ENCODE results near the gene POC1A.
A peak's percentile ranks its signal among the peaks of the same experiment; 100 is the strongest.

POC1A gene

GRCh38 chr3:52059781-52060180 is 94.4 kb downstream of the POC1A start:
- Histone ChIP-seq H3K4me2 (ENCODE audit: low read length) (no peak overlapping the region), H3K9me3 (ENCODE audit: control insufficient read depth, insufficient read depth, low read length) (no peaks in the 10 kb centered on the region), H3K4me1 (ENCODE audit: control insufficient read depth, low read length) (peaks cover 22% of the 10 kb centered on the region), H3K27ac (ENCODE audit: low read depth, low read length) (no peak overlapping the region), H3K36me3 (ENCODE audit: control insufficient read depth, low read length) (no peaks in the 10 kb centered on the region; the same call in 1 of the 2 replicates), H3K4me3 (ENCODE audit: low read length) (no peak overlapping the region), H3K27me3 (ENCODE audit: control insufficient read depth, low read length) (no peaks in the 10 kb centered on the region), H3K79me2 (ENCODE audit: control insufficient read depth, low read length) (peaks cover 17% of the 10 kb centered on the region), H4K20me1 (ENCODE audit: control insufficient read depth, insufficient read depth, low read depth, low read length) (no peaks in the 10 kb centered on the region), H3F3A (ENCODE audit: control insufficient read depth, insufficient read depth) (no peaks in the 10 kb centered on the region), H3K9me2 (replicated peaks; ENCODE audit: control insufficient read depth, low read length) (no peaks in the 10 kb centered on the region)
- TF ChIP-seq, protein P1, sequence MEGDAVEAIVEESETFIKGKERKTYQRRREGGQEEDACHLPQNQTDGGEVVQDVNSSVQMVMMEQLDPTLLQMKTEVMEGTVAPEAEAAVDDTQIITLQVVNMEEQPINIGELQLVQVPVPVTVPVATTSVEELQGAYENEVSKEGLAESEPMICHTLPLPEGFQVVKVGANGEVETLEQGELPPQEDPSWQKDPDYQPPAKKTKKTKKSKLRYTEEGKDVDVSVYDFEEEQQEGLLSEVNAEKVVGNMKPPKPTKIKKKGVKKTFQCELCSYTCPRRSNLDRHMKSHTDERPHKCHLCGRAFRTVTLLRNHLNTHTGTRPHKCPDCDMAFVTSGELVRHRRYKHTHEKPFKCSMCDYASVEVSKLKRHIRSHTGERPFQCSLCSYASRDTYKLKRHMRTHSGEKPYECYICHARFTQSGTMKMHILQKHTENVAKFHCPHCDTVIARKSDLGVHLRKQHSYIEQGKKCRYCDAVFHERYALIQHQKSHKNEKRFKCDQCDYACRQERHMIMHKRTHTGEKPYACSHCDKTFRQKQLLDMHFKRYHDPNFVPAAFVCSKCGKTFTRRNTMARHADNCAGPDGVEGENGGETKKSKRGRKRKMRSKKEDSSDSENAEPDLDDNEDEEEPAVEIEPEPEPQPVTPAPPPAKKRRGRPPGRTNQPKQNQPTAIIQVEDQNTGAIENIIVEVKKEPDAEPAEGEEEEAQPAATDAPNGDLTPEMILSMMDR (IDR thresholded peaks at IDR 0.05; ENCODE audit: low read depth, low read length, poor library complexity, severe bottlenecking): no peak

DNA sequence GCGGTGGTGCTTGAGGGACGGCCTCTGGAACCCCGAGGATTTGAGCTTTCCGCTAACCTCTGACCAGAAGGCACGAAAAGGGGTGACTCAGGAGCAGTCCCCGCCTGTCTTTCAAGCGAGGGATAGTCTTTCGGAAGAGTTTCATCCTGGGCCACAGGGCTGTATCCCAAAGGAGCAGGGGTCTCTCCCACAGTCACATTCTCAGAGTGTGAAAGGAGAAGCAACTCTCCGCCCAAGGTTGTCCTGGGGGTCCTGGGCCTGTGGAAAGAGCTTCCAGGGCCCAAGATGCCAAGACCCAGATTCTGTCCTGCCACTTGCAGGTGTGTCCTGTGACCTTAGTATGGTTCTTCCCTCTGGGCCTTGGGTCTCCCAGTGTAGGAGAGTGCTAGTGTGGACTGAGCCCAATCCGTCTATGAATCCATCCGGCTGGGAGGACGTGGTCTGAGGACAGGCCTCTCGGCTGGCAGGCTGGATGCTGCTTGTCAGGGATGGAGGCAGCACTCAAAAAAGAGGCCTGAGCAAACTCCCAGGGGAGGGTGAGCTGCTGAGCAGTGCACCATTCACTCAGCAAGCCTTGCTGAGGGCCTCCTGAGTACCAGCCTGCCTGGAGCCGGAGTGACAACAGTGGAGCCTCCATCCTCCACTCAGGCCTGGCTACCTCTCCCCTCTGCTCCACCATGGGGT is 96.3 kb downstream of the POC1A start:
- Histone ChIP-seq H3K4me2 (ENCODE audit: low read length) (peak overlapping the region; percentile 82), H3K27ac (ENCODE audit: low read depth, low read length) (no peak overlapping the region), H3K27me3 (ENCODE audit: control insufficient read depth, low read length) (no peaks in the 10 kb centered on the region), H3K36me3 (ENCODE audit: control insufficient read depth, low read length) (peaks cover 18% of the 10 kb centered on the region), H3F3A (ENCODE audit: control insufficient read depth, insufficient read depth) (peaks cover 9% of the 10 kb centered on the region), H4K20me1 (ENCODE audit: control insufficient read depth, insufficient read depth, low read depth, low read length) (0 out of 2 replicates have a peak, but pooled peaks cover 4% of the 10 kb centered on the region), H3K9me2 (replicated peaks; ENCODE audit: control insufficient read depth, low read length) (no peaks in the 10 kb centered on the region), H3K9me3 (ENCODE audit: control insufficient read depth, insufficient read depth, low read length) (no peaks in the 10 kb centered on the region), H3K4me1 (ENCODE audit: control insufficient read depth, low read length) (peaks cover 40% of the 10 kb centered on the region), H3K4me3 (ENCODE audit: low read length) (peak overlapping the region; percentile 68), H3K79me2 (ENCODE audit: control insufficient read depth, low read length) (peaks cover 36% of the 10 kb centered on the region)
- TF ChIP-seq, protein P1 (IDR thresholded peaks at IDR 0.05; ENCODE audit: low read depth, low read length, poor library complexity, severe bottlenecking): no peak
- TF ChIP-seq EZH2phosphoT487 (IDR thresholded peaks at IDR 0.05; ENCODE audit: borderline replicate concordance, low read length): no peak

DNA sequence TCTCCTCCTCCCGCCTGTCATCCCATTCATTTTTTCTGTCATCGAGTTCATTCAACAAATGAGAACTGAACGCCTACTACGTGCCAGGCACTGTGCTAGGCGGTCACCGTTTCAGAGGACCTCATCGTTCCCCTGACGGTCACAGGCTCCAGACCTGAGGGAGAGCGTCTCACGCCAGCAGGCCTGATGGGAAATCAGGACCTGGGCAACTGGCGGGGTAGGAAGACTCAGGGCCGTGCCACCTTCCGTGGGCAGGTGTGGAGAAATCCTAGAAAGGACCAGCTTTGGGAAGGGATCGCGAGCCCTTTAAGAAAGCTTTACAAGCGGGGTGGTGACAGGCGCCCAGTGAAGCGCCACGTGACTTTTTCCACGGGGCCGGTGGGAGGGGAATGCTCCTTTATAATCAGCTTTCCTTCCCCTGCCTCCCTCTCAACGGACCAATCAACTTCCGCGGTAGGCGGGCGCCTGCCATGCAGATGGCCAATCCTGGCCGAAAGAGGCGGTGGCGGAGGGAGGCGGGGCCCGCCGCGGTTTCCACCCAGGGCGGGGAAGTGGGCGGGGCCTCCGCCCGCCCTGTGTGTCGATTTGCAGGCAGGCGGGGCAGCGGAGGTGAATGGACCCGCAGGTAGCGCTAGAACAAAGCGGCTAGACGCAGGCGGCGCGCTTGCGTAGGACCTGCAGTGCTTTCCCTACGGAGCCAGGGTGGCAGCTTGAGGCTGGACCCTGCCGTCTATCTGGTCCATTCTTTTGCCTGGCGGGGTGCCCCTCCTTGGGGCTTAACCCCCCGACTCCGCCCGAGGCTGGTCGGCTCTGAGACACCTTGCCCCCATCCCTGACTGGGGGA is 97.0 kb downstream of the POC1A start:
- peak overlapping the region; percentile 88 for H3K4me3 ChIP-seq (ENCODE audit: low read length)
- H3K4me2 ChIP-seq (ENCODE audit: low read length): peak overlapping the region; percentile 98
- peak overlapping the region; percentile 51 for H3K27ac ChIP-seq (ENCODE audit: low read depth, low read length)
- TF ChIP-seq, protein P1 (IDR thresholded peaks at IDR 0.05; ENCODE audit: low read depth, low read length, poor library complexity, severe bottlenecking): no peak
- TF ChIP-seq EZH2phosphoT487 (IDR thresholded peaks at IDR 0.05; ENCODE audit: borderline replicate concordance, low read length): no peak
- peaks cover 25% of the 10 kb centered on the region for H3K36me3 ChIP-seq (ENCODE audit: control insufficient read depth, low read length)
- H3K79me2 ChIP-seq (ENCODE audit: control insufficient read depth, low read length): peaks cover 43% of the 10 kb centered on the region
- H3K4me1 ChIP-seq (ENCODE audit: control insufficient read depth, low read length): peaks cover 42% of the 10 kb centered on the region
- 0 out of 2 replicates have a peak, but pooled peaks cover 4% of the 10 kb centered on the region for H4K20me1 ChIP-seq (ENCODE audit: control insufficient read depth, insufficient read depth, low read depth, low read length)
- H3F3A ChIP-seq (ENCODE audit: control insufficient read depth, insufficient read depth): peaks cover 9% of the 10 kb centered on the region
- H3K27me3 ChIP-seq (ENCODE audit: control insufficient read depth, low read length): no peaks in the 10 kb centered on the region
- H3K9me2 ChIP-seq (replicated peaks; ENCODE audit: control insufficient read depth, low read length): no peaks in the 10 kb centered on the region
- H3K9me3 ChIP-seq (ENCODE audit: control insufficient read depth, insufficient read depth, low read length): no peaks in the 10 kb centered on the region
